HG02610 (cell line): ENCODE measurements around the gene WASHC2C.
"Not testable (repeated sequence)": the region's sequence is repeated elsewhere in the genome, so short reads cannot be mapped to it uniquely, and the experiment has no call there.

Source experiments
- ATAC-seq: cut with Tn5 transposase; IDR thresholded peaks from one replicate; pipeline ENCODE4 v1.9.1; 2021; ENCODE audit warnings: mild to moderate bottlenecking, moderate library complexity; ENCODE audit not compliant: unreplicated experiment

The WASHC2C gene, protein sequence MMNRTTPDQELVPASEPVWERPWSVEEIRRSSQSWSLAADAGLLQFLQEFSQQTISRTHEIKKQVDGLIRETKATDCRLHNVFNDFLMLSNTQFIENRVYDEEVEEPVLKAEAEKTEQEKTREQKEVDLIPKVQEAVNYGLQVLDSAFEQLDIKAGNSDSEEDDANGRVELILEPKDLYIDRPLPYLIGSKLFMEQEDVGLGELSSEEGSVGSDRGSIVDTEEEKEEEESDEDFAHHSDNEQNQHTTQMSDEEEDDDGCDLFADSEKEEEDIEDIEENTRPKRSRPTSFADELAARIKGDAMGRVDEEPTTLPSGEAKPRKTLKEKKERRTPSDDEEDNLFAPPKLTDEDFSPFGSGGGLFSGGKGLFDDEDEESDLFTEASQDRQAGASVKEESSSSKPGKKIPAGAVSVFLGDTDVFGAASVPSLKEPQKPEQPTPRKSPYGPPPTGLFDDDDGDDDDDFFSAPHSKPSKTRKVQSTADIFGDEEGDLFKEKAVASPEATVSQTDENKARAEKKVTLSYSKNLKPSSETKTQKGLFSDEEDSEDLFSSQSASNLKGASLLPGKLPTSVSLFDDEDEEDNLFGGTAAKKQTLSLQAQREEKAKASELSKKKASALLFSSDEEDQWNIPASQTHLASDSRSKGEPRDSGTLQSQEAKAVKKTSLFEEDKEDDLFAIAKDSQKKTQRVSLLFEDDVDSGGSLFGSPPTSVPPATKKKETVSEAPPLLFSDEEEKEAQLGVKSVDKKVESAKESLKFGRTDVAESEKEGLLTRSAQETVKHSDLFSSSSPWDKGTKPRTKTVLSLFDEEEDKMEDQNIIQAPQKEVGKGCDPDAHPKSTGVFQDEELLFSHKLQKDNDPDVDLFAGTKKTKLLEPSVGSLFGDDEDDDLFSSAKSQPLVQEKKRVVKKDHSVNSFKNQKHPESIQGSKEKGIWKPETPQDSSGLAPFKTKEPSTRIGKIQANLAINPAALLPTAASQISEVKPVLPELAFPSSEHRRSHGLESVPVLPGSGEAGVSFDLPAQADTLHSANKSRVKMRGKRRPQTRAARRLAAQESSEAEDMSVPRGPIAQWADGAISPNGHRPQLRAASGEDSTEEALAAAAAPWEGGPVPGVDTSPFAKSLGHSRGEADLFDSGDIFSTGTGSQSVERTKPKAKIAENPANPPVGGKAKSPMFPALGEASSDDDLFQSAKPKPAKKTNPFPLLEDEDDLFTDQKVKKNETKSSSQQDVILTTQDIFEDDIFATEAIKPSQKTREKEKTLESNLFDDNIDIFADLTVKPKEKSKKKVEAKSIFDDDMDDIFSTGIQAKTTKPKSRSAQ (N-terminal part only)

GRCh38 chr10:45726703-45727420, at the start of gene WASHC2C:
TSS of gene WASHC2C (plus strand) at chr10:45727266. CDS start at chr10:45727318, 52 bp downstream.
- peak; percentile 95 for ATAC-seq

DNA sequence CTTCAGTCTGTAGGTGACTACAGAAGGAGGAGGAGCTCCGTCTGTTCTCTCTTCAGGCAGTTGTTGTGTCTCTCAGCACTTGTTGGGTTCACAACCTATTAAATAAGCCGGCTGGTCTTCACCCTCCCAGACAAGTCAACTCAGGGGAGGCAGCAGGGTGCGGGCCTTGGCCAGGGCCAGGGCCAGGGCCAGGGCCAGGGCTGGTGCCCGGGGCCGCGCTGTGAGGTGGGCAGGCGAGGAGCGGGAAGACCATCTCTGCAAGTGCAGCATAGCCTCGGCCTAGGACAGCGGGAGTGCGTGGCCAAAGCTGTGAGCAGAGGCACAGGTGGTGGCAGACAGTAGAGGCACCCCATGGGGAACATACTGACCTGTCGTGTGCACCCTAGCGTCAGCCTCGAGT, 48.6 kb upstream of the WASHC2C start:
- not testable (repeated sequence) for ATAC-seq

GRCh38 chr10:45710200-45710796, 16.8 kb upstream of the WASHC2C start:
- peak; percentile 97 for ATAC-seq

DNA sequence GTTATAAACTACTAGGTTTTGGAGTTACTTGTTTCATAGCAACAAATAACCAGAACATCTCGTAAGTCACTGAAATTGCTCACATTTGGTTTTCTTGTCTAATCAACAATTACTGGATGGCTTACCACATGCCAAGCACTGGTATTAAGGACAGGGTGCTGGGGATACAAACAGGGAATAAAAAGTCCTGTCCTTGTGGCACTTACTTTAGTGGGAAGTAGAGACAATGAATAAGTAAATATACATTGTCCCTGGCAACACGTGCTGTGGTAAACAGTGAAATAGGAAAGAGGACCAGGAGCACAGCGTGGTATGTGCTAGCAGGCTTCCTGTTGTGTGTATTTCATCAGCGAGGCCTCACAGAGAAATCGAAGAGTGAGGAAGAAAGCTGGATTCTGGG, 15.8 kb upstream of the WASHC2C start:
- not testable (repeated sequence) for ATAC-seq

DNA sequence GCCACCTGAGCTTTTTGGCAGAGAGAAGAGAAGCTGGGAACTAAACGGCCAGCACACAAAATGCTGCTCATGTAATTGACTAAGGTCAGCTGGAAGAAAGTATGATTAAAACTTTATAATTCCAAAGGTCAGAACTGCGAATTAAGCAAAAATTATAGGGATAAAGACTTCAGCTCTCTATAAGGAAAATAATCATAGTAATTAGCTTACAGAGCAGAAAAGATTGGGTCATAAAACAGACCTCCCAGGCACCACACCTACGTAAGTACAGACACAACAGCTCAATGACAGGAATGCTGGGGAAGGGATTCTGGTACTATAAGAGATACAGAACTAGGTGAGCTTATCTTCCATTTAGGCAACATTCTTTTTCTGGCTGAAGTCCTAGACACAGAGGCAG, 10.0 kb upstream of the WASHC2C start:
- ATAC-seq: not testable (repeated sequence)

- not testable (repeated sequence) for ATAC-seq
These were observed 9.4 kb upstream of the WASHC2C start for GRCh38 chr10:45717642-45718041.

- not testable (repeated sequence) for ATAC-seq
These were observed 5.6 kb upstream of the WASHC2C start for GRCh38 chr10:45721503-45721902.

GRCh38 chr10:45723851-45724250, 3.2 kb upstream of the WASHC2C start:
- ATAC-seq: not testable (repeated sequence)

GRCh38 chr10:45727421-45727965, 427 bp downstream of the WASHC2C start:
- ATAC-seq: peak; percentile 56

DNA sequence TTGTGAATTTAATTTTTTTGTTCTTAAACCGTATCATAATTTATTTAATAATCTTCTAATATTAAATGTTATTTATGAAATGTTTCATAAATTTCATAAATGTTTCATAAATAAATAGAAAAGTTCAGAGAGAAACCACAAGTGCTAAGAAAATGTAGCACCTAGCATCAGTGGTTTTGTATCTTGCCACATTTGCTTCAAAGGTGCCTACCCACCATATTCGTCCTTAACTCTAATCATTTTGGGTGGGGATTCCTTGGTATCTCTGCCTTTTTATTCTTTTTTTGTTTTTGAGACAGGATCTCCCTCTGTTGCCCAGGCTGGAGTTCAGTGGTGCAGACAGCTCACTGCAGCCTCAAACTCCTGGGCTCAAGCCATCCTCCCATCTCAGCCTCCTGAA, 7.4 kb downstream of the WASHC2C start:
- not testable (repeated sequence) for ATAC-seq

- not testable (repeated sequence) for ATAC-seq
These were observed 7.8 kb downstream of the WASHC2C start for GRCh38 chr10:45734867-45735266.

- not testable (repeated sequence) for ATAC-seq
These were observed 14.5 kb downstream of the WASHC2C start for GRCh38 chr10:45741559-45741958.

- not testable (repeated sequence) for ATAC-seq
These were observed 14.9 kb downstream of the WASHC2C start for GRCh38 chr10:45742014-45742413.

GRCh38 chr10:45751141-45751540, 24.1 kb downstream of the WASHC2C start:
- not testable (repeated sequence) for ATAC-seq

GRCh38 chr10:45752210-45752609, 25.1 kb downstream of the WASHC2C start:
- ATAC-seq: not testable (repeated sequence)

GRCh38 chr10:45753979-45754495, 27.0 kb downstream of the WASHC2C start:
- not testable (repeated sequence) for ATAC-seq

GRCh38 chr10:45755083-45755482, 28.0 kb downstream of the WASHC2C start:
- not testable (repeated sequence) for ATAC-seq

DNA sequence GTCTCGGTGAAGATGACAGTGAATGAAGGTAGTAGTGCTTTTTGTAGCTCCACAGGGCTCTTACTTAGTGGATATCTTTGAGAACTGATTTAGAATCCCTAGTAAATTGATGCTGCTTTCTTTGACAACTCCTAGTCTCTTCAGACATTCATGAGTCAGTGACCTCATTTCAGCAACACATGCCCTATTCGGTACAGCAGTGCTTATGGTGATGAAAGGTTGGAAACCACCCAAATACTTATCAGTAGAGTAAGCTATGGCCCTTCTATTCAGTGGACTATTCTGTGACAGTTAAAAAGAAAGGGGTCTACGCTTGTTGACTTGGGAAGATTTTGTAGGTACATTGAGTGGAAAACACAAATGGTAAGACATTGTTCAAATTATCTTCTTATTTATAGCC, 29.0 kb downstream of the WASHC2C start:
- ATAC-seq: not testable (repeated sequence)
